ENCODE results near the gene MRPL48. TPM values are rescaled to one million over a fixed set of nuclear protein-coding genes. Genes with fewer than 3 reads are reported as not detected.
"Not testable (repeated sequence)": the region's sequence is repeated elsewhere in the genome, so short reads cannot be mapped to it uniquely, and the experiment has no call there.

The MRPL48 gene
- total and polyA plus RNA-seq, 7 donors: 23.8 to 35.2 (median 26.4) TPM

GRCh38 chr11:73783483-73784020, 4.1 kb upstream of the MRPL48 start:
- Histone ChIP-seq H3K4me3 (no peak overlapping the region), H3K27me3 (ENCODE audit: insufficient read depth in 3 of 3, low read length in 2 of 3) (no peaks in the 10 kb centered on the region), H3K9me3 (no peaks in the 10 kb centered on the region), H3K27ac (no peak overlapping the region), H3K4me1 (peaks cover 11% of the 10 kb centered on the region), H3K36me3 (ENCODE audit: insufficient read depth in 1 of 2, low read depth in 1 of 2) (no peaks in the 10 kb centered on the region)
- intact Hi-C loops (cut with DNase I): no loop called here
- DNase-seq: no peak
- TF ChIP-seq CTCF (IDR thresholded peaks at IDR 0.05): no peak
- 87 to 99% (median 90%) methylated on average over 5 of the region's 5 CpGs for WGBS, 3 donors
- no peak for ATAC-seq

- ATAC-seq (no peak), DNase-seq (no peak)
- TF ChIP-seq CTCF (IDR thresholded peaks at IDR 0.05): no peak
- WGBS, 3 donors: 79 to 84% (median 80%) methylated on average over 6 of the region's 6 CpGs
- no peaks in the 10 kb centered on the region for H3K36me3 ChIP-seq (ENCODE audit: insufficient read depth in 1 of 2, low read depth in 1 of 2)
- intact Hi-C loops (cut with DNase I): no loop called here
- H3K4me1 ChIP-seq: peaks cover 10% of the 10 kb centered on the region
- no peak overlapping the region for H3K27ac ChIP-seq
- no peaks in the 10 kb centered on the region for H3K9me3 ChIP-seq
- H3K27me3 ChIP-seq (ENCODE audit: insufficient read depth in 3 of 3, low read length in 2 of 3): no peaks in the 10 kb centered on the region
- no peak overlapping the region for H3K4me3 ChIP-seq
Observed at GRCh38 chr11:73784080-73784634, 3.5 kb upstream of the MRPL48 start.

- ATAC-seq (no peak), DNase-seq (no peak)
- Histone ChIP-seq H3K4me3 (no peak overlapping the region), H3K36me3 (ENCODE audit: insufficient read depth in 1 of 2, low read depth in 1 of 2) (no peaks in the 10 kb centered on the region), H3K9me3 (no peaks in the 10 kb centered on the region), H3K4me1 (peaks cover 11% of the 10 kb centered on the region), H3K27me3 (ENCODE audit: insufficient read depth in 3 of 3, low read length in 2 of 3) (no peaks in the 10 kb centered on the region), H3K27ac (no peak overlapping the region)
- 93 to 95% (median 95%) methylated on average over 1 of the region's 1 CpG for WGBS, 3 donors
- intact Hi-C loops (cut with DNase I): no loop called here
- TF ChIP-seq CTCF (IDR thresholded peaks at IDR 0.05): no peak
Observed at GRCh38 chr11:73784734-73785133, 2.9 kb upstream of the MRPL48 start.

- H3K36me3 ChIP-seq (ENCODE audit: insufficient read depth in 1 of 2, low read depth in 1 of 2); intact Hi-C loops (cut with DNase I); H3K27me3 ChIP-seq (ENCODE audit: insufficient read depth in 3 of 3, low read length in 2 of 3); H3K4me3 ChIP-seq; ATAC-seq; H3K27ac ChIP-seq; H3K9me3 ChIP-seq; DNase-seq: not testable (repeated sequence)
- H3K4me1 ChIP-seq: peaks cover 11% of the 10 kb centered on the region
Observed at GRCh38 chr11:73785467-73785866, 2.2 kb upstream of the MRPL48 start.

- Histone ChIP-seq H3K4me3 (peak overlapping the region; percentile 90), H3K27ac (peak overlapping the region; percentile 95), H3K27me3 (ENCODE audit: insufficient read depth in 3 of 3, low read length in 2 of 3) (no peaks in the 10 kb centered on the region), H3K4me1 (peaks cover 11% of the 10 kb centered on the region), H3K9me3 (no peaks in the 10 kb centered on the region), H3K36me3 (ENCODE audit: insufficient read depth in 1 of 2, low read depth in 1 of 2) (peaks cover 0 to under 1% of the 10 kb centered on the region in 2 donors)
- 45 to 50% (median 48%) methylated on average over 17 of the region's 17 CpGs for WGBS, 3 donors
- DNase-seq (no peak), ATAC-seq (peak in 1 of 4 donors; percentile 5)
- intact Hi-C loops (cut with DNase I): no loop called here
- TF ChIP-seq CTCF (IDR thresholded peaks at IDR 0.05): no peak
Observed at GRCh38 chr11:73787051-73787642, 527 bp upstream of the MRPL48 start.
